ENCODE data around the gene DNMT1.

Gene DNMT1

DNA sequence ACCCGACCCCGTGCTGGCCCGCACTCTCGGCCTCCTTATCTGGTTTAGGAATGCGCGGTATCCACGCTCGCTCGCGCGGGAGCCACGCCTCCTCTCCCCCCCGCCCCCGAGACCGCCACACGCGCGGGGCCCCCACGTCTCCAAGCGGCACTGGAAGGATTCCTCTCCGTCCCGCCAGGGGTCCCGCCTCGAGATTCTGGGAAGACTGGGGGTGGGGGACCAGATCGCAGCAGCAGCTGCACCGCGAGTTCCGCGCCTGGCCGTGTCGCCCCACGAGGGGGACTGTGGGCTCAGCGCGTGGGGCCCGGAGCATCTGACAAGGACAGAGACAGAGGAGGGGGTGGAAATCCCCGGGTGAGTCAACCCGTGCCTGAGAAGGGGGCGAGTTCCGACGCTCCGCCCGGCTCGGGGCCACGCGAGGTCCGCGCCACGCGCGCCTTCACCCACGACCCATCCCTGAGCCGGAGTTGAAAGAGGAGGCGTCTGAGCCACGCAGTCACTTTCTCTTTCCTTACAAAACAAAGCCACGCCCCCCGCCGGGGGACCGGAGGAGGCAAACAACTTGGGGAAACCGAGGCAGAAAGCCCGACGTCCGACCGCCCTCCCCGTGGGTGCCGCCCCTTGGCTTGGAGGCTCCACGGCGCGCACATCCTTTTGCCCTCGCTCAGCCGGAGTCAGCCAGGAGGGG is 35.6 kb upstream of the DNMT1 start:
- no peaks in the 10 kb centered on the region for H3K9me3 ChIP-seq (ENCODE audit: control insufficient read depth in 1 of 2, low read length in 2 of 2)
- H3K4me3 ChIP-seq (ENCODE audit: low read depth in 1 of 2, low read length in 2 of 2): peak overlapping the region; percentile 65 to 88
- peaks cover 5 to 31% of the 10 kb centered on the region in 2 donors for H3K4me1 ChIP-seq (ENCODE audit: control insufficient read depth in 1 of 2, insufficient read depth in 2 of 2, low read length in 2 of 2)
- H3K27ac ChIP-seq (ENCODE audit: low read length): peak overlapping the region; percentile 16
- no peaks in the 10 kb centered on the region for H3K27me3 ChIP-seq (ENCODE audit: low read depth, low read length)
- H3K36me3 ChIP-seq (ENCODE audit: control insufficient read depth in 1 of 2, insufficient read depth in 2 of 2, low read length in 2 of 2): no peaks in the 10 kb centered on the region

DNA sequence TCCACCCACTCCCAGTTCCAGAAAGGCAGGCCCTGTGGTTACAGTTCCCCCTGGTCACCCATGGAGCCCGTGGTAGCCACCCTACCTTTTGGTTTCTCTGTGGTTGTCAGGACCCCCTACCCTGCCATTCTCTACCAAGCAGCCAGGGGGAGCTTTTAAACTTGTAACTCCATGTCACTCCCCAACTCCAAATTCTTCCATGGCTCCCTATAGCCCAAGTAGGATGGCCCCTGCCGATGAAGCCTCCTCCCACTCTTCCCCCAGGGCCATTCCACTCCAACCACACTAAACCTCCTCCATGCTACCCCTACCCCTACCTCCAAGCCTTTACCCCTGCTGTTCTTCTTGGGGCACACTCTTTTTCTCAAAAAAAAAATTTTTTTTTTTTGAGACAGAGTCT is 34.2 kb upstream of the DNMT1 start:
- H3K4me1 ChIP-seq (ENCODE audit: control insufficient read depth in 1 of 2, insufficient read depth in 2 of 2, low read length in 2 of 2): peaks cover 5 to 31% of the 10 kb centered on the region in 2 donors
- peak overlapping the region in 1 of 2 donors; percentile 5 for H3K4me3 ChIP-seq (ENCODE audit: low read depth in 1 of 2, low read length in 2 of 2)
- H3K27me3 ChIP-seq (ENCODE audit: low read depth, low read length): no peaks in the 10 kb centered on the region
- no peaks in the 10 kb centered on the region for H3K9me3 ChIP-seq (ENCODE audit: control insufficient read depth in 1 of 2, low read length in 2 of 2)
- peaks cover 0 to 8% of the 10 kb centered on the region in 2 donors for H3K36me3 ChIP-seq (ENCODE audit: control insufficient read depth in 1 of 2, insufficient read depth in 2 of 2, low read length in 2 of 2)
- H3K27ac ChIP-seq (ENCODE audit: low read length): peak overlapping the region; percentile 51

DNA sequence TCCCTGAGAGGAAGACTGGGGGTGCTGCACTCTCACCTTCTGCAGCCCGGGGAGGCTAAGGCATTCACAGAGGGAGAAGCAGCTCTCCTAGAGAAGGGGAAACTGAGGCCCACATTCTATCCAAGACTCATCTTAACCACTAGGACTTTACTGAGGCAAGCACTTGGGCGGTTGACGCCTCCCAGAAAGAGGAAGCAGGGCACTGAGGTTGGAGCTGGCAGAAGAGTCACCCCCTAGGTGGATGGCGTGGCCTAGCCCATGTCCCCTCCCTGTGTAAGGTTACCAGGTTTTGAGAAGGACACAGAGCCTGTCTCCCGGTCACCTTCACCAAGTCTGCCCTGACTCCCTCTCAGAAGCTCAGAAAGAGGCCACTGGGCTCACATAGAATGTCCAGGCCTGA is 33.6 kb upstream of the DNMT1 start:
- H3K4me1 ChIP-seq (ENCODE audit: control insufficient read depth in 1 of 2, insufficient read depth in 2 of 2, low read length in 2 of 2): peaks cover 5 to 31% of the 10 kb centered on the region in 2 donors

DNA sequence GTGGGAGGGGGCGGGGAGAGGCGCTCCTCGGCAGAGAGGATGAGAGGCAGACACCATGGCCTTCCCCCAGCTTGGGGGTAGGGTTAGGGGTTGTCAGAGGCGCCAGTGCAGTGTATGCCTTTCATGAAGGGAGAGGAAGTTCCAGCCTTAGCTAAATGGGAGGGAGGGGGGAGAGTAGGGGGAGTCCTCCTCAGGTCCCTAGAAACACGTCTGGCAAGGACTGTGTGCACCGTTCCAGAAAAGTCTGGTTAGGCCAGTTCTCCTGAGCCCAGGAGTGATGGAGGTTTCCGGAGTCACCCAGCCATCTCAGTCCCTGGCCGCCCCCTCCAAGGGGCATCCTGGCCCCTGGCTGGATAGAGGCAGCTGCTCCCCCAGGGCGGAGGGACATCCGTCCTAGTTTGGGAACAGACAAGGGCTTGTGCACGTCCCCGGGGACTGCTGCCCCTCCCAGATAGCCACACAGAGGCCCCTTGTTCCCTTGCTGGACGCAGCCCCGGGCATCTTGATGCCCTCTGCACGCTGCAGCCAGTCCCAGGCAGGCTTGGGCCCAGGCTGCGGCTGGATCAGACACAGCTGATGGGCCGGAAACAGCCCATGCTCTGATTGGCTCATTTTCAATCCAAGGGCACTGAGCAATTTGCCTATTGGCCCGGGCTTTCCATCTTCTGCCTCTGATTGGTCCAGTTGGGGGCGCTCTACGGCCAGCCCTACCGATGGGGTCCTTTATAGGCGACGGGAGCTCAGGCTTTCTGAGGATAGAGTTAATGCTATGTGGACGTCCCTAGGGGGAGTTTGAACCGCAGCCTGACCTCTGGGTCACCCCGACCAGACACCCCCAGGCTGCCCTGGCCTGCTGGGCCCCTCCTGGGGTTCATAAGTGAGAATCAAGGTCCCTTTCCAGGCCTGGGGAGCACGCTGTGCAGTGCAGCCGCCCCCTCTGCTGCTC is 32.5 kb upstream of the DNMT1 start:
- Histone ChIP-seq H3K27me3 (ENCODE audit: low read depth, low read length) (no peaks in the 10 kb centered on the region), H3K27ac (ENCODE audit: low read length) (peak overlapping the region; percentile 67), H3K4me3 (ENCODE audit: low read depth in 1 of 2, low read length in 2 of 2) (peak overlapping the region in 1 of 2 donors; percentile 45), H3K36me3 (ENCODE audit: control insufficient read depth in 1 of 2, insufficient read depth in 2 of 2, low read length in 2 of 2) (peaks cover 0 to 13% of the 10 kb centered on the region in 2 donors), H3K9me3 (ENCODE audit: control insufficient read depth in 1 of 2, low read length in 2 of 2) (no peaks in the 10 kb centered on the region), H3K4me1 (ENCODE audit: control insufficient read depth in 1 of 2, insufficient read depth in 2 of 2, low read length in 2 of 2) (peaks cover 5 to 31% of the 10 kb centered on the region in 2 donors)

More for the DNA sequence above, 33.6 kb upstream of the DNMT1 start:
- no peaks in the 10 kb centered on the region for H3K27me3 ChIP-seq (ENCODE audit: low read depth, low read length)
- peaks cover 0 to 13% of the 10 kb centered on the region in 2 donors for H3K36me3 ChIP-seq (ENCODE audit: control insufficient read depth in 1 of 2, insufficient read depth in 2 of 2, low read length in 2 of 2)
- H3K9me3 ChIP-seq (ENCODE audit: control insufficient read depth in 1 of 2, low read length in 2 of 2): no peaks in the 10 kb centered on the region
- peak overlapping the region in 1 of 2 donors; percentile 5 for H3K4me3 ChIP-seq (ENCODE audit: low read depth in 1 of 2, low read length in 2 of 2)
- H3K27ac ChIP-seq (ENCODE audit: low read length): peak overlapping the region; percentile 51

DNA sequence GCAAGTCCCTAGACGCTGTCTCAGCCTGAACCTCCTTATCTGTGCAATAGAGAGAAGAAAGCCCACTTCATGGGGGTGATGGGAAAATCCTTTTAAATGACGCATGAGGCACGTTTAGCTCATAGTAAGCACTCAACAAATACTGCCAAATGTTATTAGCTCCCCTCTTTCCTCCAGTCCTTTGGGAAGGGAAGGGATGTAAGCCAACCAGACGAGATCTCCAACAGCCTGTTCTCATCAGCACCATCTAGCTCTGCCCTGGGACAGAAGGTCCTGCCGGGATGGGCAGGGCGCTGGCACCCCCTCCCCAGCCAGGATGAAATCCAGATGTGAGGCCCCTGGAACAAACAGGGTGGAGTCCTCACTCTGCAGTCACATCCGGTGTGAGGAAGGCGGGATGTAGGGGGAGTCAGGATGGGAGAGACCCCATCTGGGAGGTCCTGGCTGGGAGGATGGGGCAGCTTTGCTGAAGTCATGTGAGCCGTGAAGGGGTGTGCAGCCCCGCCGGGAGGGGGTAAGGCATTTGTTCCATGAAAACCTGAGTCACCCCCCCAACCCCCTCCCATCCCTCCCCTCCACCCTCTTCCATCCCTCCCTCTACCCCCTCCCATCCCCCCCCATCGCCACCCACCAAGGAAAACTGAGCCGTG is 31.7 kb upstream of the DNMT1 start:
- peak overlapping the region; percentile 69 for H3K27ac ChIP-seq (ENCODE audit: low read length)
- no peaks in the 10 kb centered on the region for H3K9me3 ChIP-seq (ENCODE audit: control insufficient read depth in 1 of 2, low read length in 2 of 2)
- no peaks in the 10 kb centered on the region for H3K27me3 ChIP-seq (ENCODE audit: low read depth, low read length)
- H3K4me3 ChIP-seq (ENCODE audit: low read depth in 1 of 2, low read length in 2 of 2): no peak overlapping the region
- peaks cover 0 to 13% of the 10 kb centered on the region in 2 donors for H3K36me3 ChIP-seq (ENCODE audit: control insufficient read depth in 1 of 2, insufficient read depth in 2 of 2, low read length in 2 of 2)
- peaks cover 5 to 29% of the 10 kb centered on the region in 2 donors for H3K4me1 ChIP-seq (ENCODE audit: control insufficient read depth in 1 of 2, insufficient read depth in 2 of 2, low read length in 2 of 2)

DNA sequence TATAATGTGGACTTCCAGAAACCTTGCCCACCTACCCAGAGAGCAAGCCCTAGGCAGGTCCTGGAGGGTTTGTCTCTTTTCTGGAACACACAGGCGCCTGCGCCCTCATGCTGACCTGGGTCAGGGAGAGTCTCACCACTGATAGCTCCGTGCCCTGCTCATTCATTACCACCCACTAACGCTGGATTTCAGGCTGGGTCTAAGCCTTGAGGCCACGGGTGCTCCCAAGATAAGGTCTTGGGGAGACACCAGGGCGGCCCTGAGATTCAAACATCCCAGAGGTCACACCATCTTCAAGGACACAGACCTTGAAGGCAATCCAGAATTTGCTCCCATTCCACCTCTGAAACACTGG is 31.2 kb upstream of the DNMT1 start:
- peak overlapping the region; percentile 69 for H3K27ac ChIP-seq (ENCODE audit: low read length)
- H3K4me1 ChIP-seq (ENCODE audit: control insufficient read depth in 1 of 2, insufficient read depth in 2 of 2, low read length in 2 of 2): peaks cover 5 to 28% of the 10 kb centered on the region in 2 donors
- H3K4me3 ChIP-seq (ENCODE audit: low read depth in 1 of 2, low read length in 2 of 2): no peak overlapping the region
- no peaks in the 10 kb centered on the region for H3K9me3 ChIP-seq (ENCODE audit: control insufficient read depth in 1 of 2, low read length in 2 of 2)
- H3K27me3 ChIP-seq (ENCODE audit: low read depth, low read length): no peaks in the 10 kb centered on the region
- H3K36me3 ChIP-seq (ENCODE audit: control insufficient read depth in 1 of 2, insufficient read depth in 2 of 2, low read length in 2 of 2): peaks cover 0 to 13% of the 10 kb centered on the region in 2 donors

DNA sequence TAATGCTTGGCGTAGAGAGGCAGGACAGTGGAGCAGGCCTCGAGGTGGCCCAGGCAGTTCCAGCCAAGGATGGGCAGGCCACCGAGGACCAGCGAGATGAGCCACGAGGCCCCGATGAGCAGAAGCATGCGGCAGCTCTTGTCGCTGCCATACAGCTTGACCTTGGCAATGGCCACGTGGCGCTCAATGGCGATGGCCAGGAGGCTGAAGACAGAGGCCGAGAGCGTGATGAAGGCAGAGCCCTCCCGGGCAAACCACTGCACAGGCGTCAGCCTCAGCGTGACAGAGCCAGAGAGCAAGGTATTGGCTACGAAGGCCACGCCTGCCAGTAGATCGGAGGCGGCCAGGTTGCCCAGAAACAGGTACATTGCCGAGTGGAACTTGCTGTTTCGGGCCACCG is 29.6 kb upstream of the DNMT1 start:
- Histone ChIP-seq H3K4me3 (ENCODE audit: low read depth in 1 of 2, low read length in 2 of 2) (no peak overlapping the region), H3K36me3 (ENCODE audit: control insufficient read depth in 1 of 2, insufficient read depth in 2 of 2, low read length in 2 of 2) (peaks cover 0 to 13% of the 10 kb centered on the region in 2 donors), H3K27me3 (ENCODE audit: low read depth, low read length) (no peaks in the 10 kb centered on the region), H3K27ac (ENCODE audit: low read length) (no peak overlapping the region), H3K9me3 (ENCODE audit: control insufficient read depth in 1 of 2, low read length in 2 of 2) (no peaks in the 10 kb centered on the region), H3K4me1 (ENCODE audit: control insufficient read depth in 1 of 2, insufficient read depth in 2 of 2, low read length in 2 of 2) (peaks cover 5 to 28% of the 10 kb centered on the region in 2 donors)

DNA sequence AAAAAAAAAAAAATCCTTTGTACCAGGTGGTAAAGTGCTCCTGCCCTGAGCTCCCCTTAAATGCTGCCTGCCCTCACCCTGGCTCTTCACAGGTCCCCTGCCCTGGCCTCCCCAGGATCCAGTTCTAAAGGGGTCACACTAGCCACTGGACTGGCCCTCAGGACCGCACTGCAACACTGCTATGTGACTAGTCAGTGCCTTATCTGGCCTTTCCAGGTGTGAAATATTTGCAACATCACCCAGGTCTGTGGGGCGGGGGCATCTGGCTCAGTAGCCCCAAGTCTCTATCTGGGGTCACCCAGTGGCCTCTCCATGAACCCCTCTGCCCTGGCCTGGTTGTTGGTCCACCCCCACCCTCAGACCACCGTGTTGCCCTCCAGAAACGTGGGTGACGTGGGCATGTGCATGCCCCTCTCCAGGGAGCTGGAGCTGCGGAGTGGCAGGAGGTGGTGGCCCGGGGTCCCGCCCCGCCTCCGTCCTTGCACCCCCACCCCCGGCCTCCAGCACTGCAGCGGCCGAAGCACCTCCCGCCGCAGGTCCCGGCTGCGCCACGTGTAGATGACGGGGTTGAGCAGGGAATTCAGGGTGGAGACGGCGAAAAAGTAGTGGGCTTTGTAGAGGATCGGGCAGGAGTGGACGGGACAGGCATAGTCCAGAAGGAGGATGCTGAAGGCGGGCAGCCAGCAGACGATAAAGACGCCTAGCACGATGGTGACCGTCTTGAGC is 28.9 kb upstream of the DNMT1 start:
- H3K27me3 ChIP-seq (ENCODE audit: low read depth, low read length): no peaks in the 10 kb centered on the region
- H3K36me3 ChIP-seq (ENCODE audit: control insufficient read depth in 1 of 2, insufficient read depth in 2 of 2, low read length in 2 of 2): peaks cover 0 to 13% of the 10 kb centered on the region in 2 donors
- no peaks in the 10 kb centered on the region for H3K9me3 ChIP-seq (ENCODE audit: control insufficient read depth in 1 of 2, low read length in 2 of 2)
- H3K4me1 ChIP-seq (ENCODE audit: control insufficient read depth in 1 of 2, insufficient read depth in 2 of 2, low read length in 2 of 2): peaks cover 3 to 27% of the 10 kb centered on the region in 2 donors
- no peak overlapping the region for H3K4me3 ChIP-seq (ENCODE audit: low read depth in 1 of 2, low read length in 2 of 2)
- no peak overlapping the region for H3K27ac ChIP-seq (ENCODE audit: low read length)

DNA sequence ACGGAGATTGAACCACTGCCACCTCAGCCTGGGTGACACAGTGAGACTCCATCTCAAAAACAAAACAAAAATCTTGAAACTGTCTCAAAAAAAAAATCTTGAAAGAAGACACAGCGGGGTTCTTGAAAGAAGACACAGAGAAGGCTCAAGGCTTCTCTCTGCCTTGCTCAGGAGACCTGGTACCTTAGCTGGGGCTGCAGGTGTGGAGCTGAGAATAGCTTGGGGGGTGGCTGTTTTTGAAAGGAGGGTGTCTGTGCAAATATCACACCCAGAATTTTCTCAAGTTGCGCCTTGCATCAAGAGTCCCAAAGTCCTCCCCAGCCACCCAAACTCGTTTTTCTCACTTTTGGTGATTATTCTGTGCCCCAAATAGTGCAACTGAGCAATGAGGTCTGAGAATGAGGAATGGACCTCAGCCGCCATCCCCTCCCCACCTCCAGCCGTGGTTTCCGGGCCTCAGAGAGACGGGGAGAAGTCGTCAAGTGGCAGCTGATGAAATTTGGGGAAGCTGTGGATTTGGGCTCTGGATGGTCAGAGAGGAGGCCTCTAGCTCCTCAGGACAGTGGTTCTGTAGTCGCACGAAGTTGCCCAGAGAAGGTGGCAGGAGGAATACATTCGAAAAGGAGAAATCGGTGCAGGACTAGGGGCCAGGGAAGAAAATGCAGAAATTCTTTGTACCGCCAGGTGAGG is 27.6 kb upstream of the DNMT1 start:
- H3K4me3 ChIP-seq (ENCODE audit: low read depth in 1 of 2, low read length in 2 of 2): no peak overlapping the region

DNA sequence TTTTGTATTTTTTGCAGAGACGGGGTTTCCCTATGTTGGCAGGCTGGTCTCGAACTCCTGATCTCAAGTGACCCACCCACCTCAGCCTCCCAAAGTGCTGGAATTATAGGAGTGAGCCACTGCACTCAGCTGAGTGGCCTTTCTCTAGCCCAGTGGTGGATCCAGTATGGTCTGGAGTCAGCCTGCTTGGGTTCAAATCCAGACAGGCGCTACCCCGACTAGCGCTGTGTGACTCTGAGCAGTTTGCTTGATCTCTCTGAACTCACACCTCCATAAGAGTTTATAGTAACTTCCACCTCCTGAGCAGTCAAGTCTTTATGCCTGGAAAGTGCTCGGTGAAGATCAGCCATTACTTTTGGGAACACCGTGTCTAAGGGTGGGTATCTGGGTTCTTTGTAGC is 25.9 kb upstream of the DNMT1 start:
- Histone ChIP-seq H3K4me1 (ENCODE audit: control insufficient read depth in 1 of 2, insufficient read depth in 2 of 2, low read length in 2 of 2) (peaks cover 0 to 8% of the 10 kb centered on the region in 2 donors), H3K9me3 (ENCODE audit: control insufficient read depth in 1 of 2, low read length in 2 of 2) (no peaks in the 10 kb centered on the region), H3K36me3 (ENCODE audit: control insufficient read depth in 1 of 2, insufficient read depth in 2 of 2, low read length in 2 of 2) (peaks cover 0 to 13% of the 10 kb centered on the region in 2 donors), H3K27ac (ENCODE audit: low read length) (no peak overlapping the region), H3K4me3 (ENCODE audit: low read depth in 1 of 2, low read length in 2 of 2) (no peak overlapping the region), H3K27me3 (ENCODE audit: low read depth, low read length) (no peaks in the 10 kb centered on the region)

More for the DNA sequence above, 27.6 kb upstream of the DNMT1 start:
- peaks cover 0 to 13% of the 10 kb centered on the region in 2 donors for H3K36me3 ChIP-seq (ENCODE audit: control insufficient read depth in 1 of 2, insufficient read depth in 2 of 2, low read length in 2 of 2)
- H3K27ac ChIP-seq (ENCODE audit: low read length): no peak overlapping the region
- H3K27me3 ChIP-seq (ENCODE audit: low read depth, low read length): no peaks in the 10 kb centered on the region
- H3K9me3 ChIP-seq (ENCODE audit: control insufficient read depth in 1 of 2, low read length in 2 of 2): no peaks in the 10 kb centered on the region
- H3K4me1 ChIP-seq (ENCODE audit: control insufficient read depth in 1 of 2, insufficient read depth in 2 of 2, low read length in 2 of 2): peaks cover 0 to 18% of the 10 kb centered on the region in 2 donors

All from muscle layer of duodenum (tissue), 2 donors.